ENCODE measurements around the gene GRK5.

Gene GRK5

GRCh38 chr10:119207713-119208552 lies 562 bp downstream of the GRK5 start:
- DNase-seq (ENCODE audit: extremely low read depth, low read depth), result no peak
- TF ChIP-seq CTCF (IDR thresholded peaks at IDR 0.05; ENCODE audit: low read depth, low read length, missing control alignments), result no peak
- H3K4me3 ChIP-seq (replicated peaks; ENCODE audit: low read depth, low read length), result peak overlapping the region; percentile 62

DNA sequence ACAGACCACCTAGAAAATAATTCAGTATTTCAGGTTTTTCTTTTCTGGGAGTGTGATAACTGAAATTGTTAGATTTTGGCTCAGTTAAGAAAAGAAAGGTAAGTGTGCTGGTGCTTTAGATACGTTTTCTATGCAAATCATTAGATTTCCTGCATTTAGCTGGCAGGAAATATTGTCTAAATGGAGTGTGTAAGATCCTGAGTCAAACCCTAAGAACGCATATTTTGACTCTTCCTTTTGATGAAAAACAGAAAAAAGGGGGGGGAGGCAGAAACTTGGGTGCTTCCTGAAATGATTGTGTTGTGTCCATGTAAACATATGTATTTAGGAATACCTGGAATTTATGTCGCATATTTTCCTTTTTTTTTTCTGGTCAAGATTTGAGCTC lies 1.2 kb downstream of the GRK5 start:
- TF ChIP-seq CTCF (IDR thresholded peaks at IDR 0.05; ENCODE audit: low read depth, low read length, missing control alignments), result no peak
- no peak for DNase-seq (ENCODE audit: extremely low read depth, low read depth)
- H3K4me3 ChIP-seq (replicated peaks; ENCODE audit: low read depth, low read length), result peak overlapping the region; percentile 62

DNA sequence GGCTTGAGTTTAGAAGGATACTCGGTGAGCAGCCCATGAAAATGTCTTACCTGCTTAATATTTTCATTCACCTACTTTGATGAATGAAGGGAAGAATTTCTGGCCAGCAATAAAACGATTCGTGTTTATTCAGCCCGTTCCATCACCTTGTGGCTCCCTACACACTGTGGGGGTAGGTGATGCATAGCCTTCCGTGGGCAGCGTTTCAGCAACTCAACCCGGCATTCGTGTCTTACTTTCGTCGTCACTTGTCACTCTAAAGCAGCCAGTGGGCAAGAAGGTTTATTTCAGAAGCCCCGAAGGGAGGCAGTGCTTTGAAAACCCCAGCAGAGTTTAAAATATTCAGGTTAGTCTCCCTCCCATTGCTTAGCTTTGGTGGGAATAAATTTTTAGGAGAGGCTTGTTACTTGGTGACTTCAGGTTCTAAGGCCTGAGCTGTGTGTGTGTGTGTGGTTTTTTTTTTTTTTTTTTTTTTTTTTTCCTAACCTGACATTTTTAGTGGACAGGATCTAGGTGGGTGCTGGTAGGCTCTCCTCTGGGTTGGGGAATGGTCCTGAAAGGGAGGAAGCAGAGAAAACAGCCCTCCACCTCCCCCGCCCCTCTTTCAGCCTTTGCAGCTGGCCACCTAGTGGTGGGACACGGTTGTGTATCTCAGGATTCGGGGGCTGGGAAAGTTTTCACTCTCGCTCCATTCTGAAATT lies 1.8 kb downstream of the GRK5 start:
- no peak for DNase-seq (ENCODE audit: extremely low read depth, low read depth)
- H3K4me3 ChIP-seq (replicated peaks; ENCODE audit: low read depth, low read length), result peak overlapping the region; percentile 62
- TF ChIP-seq CTCF (IDR thresholded peaks at IDR 0.05; ENCODE audit: low read depth, low read length, missing control alignments), result peak; percentile 94

DNA sequence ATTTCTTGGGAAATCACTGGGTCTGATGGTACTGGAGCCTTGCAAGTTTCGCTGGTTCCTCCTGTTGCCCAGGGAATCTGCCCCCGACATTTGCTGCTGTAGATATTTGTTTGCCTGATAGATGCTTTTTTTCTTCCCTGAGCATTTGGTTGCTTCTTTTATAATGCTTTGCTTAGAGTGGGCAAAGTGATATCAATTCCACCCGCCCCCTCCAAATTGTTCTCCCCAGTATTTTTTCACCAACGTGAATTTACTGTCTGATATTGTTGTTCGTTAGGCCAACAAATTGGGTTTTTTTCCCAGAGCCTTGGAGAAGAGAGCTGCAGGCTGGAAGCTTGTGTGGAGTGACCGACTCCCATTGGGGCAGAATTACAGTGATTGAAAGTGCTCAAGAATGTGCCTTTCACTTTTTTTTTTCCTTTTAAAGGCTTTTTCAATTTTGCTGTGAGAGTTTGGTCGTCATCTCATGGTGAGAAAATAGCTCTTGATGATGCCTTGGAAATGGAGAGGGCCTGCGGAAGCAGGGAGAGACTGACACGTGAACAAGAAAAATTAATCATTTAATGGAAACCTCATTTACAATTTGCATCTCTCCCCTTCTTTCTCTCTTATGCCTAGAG lies 2.5 kb downstream of the GRK5 start:
- TF ChIP-seq CTCF (IDR thresholded peaks at IDR 0.05; ENCODE audit: low read depth, low read length, missing control alignments), result no peak
- peak overlapping the region; percentile 62 for H3K4me3 ChIP-seq (replicated peaks; ENCODE audit: low read depth, low read length)
- no peak for DNase-seq (ENCODE audit: extremely low read depth, low read depth)

- H3K4me3 ChIP-seq (replicated peaks; ENCODE audit: low read depth, low read length), result no peak overlapping the region
- DNase-seq (ENCODE audit: extremely low read depth, low read depth), result no peak
Measured at GRCh38 chr10:119210633-119211032, 3.3 kb downstream of the GRK5 start.

GRCh38 chr10:119211176-119211575 lies 3.8 kb downstream of the GRK5 start:
- DNase-seq (ENCODE audit: extremely low read depth, low read depth), result no peak
- H3K4me3 ChIP-seq (replicated peaks; ENCODE audit: low read depth, low read length), result no peak overlapping the region
- TF ChIP-seq CTCF (IDR thresholded peaks at IDR 0.05; ENCODE audit: low read depth, low read length, missing control alignments), result no peak

More at GRCh38 chr10:119210633-119211032, 3.3 kb downstream of the GRK5 start:
- TF ChIP-seq CTCF (IDR thresholded peaks at IDR 0.05; ENCODE audit: low read depth, low read length, missing control alignments), result no peak
